Small intestine (tissue), 16 donors: ENCODE measurements around the gene ZNF556. TPM values are rescaled to one million over a fixed set of nuclear protein-coding genes. Genes with fewer than 3 reads are reported as not detected.

Experiments used
- DNase-seq, 2 donors: peaks; one replicate each; pipeline versions ENCODE4 v3.0.0 to v3.0.0-alpha.2; 2013
- FAIRE-seq: peaks from 2 replicates; lab custom pipeline; 2012; peaks lifted over from hg19 to GRCh38; lab: Jason Lieb, UNC
- H3K27ac ChIP-seq, 3 donors: one replicate each; pipeline ENCODE4 v1.5.1; 2013; ENCODE audit warnings: low read length in 2 of 3, mild to moderate bottlenecking in 2 of 3, control low read depth in 1 of 3, inconsistent platforms in 1 of 3, low read depth in 1 of 3, moderate library complexity in 1 of 3
- H3K27me3 ChIP-seq, 3 donors: one replicate each; pipeline ENCODE4 v1.6.1; 2013; ENCODE audit warnings: low read length in 3 of 3, inconsistent platforms in 1 of 3; ENCODE audit not compliant: control insufficient read depth in 3 of 3, insufficient read depth in 3 of 3
- H3K36me3 ChIP-seq, 3 donors: one replicate each; pipeline ENCODE4 v1.6.1; 2013; ENCODE audit warnings: low read length in 3 of 3, inconsistent platforms in 1 of 3, low read depth in 1 of 3, mild to moderate bottlenecking in 1 of 3, moderate library complexity in 1 of 3; ENCODE audit not compliant: control insufficient read depth in 3 of 3, insufficient read depth in 2 of 3
- H3K4me1 ChIP-seq, 3 donors: one replicate each; pipeline ENCODE4 v1.6.1; 2013; ENCODE audit warnings: low read length in 2 of 3, inconsistent platforms in 1 of 3, low read depth in 1 of 3, mild to moderate bottlenecking in 1 of 3, moderate library complexity in 1 of 3; ENCODE audit not compliant: control insufficient read depth in 3 of 3, insufficient read depth in 2 of 3
- H3K4me3 ChIP-seq, 3 donors: one replicate each; pipeline ENCODE4 v1.5.1; 2013; ENCODE audit warnings: low read length in 3 of 3, control low read depth in 1 of 3, inconsistent platforms in 1 of 3, low read depth in 1 of 3, mild to moderate bottlenecking in 1 of 3, moderate library complexity in 1 of 3
- H3K9me3 ChIP-seq, 2 donors: one replicate each; pipeline ENCODE4 v1.6.1; 2013; ENCODE audit warnings: low read depth in 1 of 2, low read length in 1 of 2; ENCODE audit not compliant: control insufficient read depth in 2 of 2, insufficient read depth in 1 of 2
- WGBS, 3 donors: extraction: QIAGEN DNeasy Blood & Tissue Kit; methylation state at CpG; one replicate each; pipeline ENCODE4 v1.1.7; 2013; 5-methylcytosine and 5-hydroxymethylcytosine counted together
- long read RNA-seq, 10 donors: transcript quantifications; one replicate each; lab custom pipeline, GENCODE V29; 2026
- polyA plus RNA-seq, 4 donors: library from polyadenylated mRNA; stranded (reverse) in 3 of 4; unstranded in 1 of 4; fragments of 200-250 nt in 3 of 4; fragments of 120-200 nt in 1 of 4; gene quantifications; one replicate each; pipeline versions ENCODE4 v1.2.1 to v1.2.3, GENCODE V29; 2013
- donor health status: healthy with polysubstance abuse.
- donor health status: control.
- donor health status: control.
- donor health status: Bipolar disorder and iron deficiency.
- donor health status: healthy.

The ZNF556 gene
- under 1 TPM in 2 of 4 donors, not detected in 2; 0.03 to 0.22 TPM for polyA plus RNA-seq
- long read RNA-seq, donor 1, result 0 reads
- long read RNA-seq, donor 2, result 0 reads
- long read RNA-seq, donor 3, result 0 reads
- long read RNA-seq, donor 4, result 0 reads
- long read RNA-seq, donor 5, result 0 reads
- long read RNA-seq, donor 6, result 0 reads
- long read RNA-seq, donor 7, result 0 reads
- long read RNA-seq, donor 8, result 0 reads
- long read RNA-seq, donor 9, result 0 reads
- long read RNA-seq, donor 10, result 0 reads

GRCh38 chr19:2867025-2867991 is at the start of gene ZNF556:
Gene ZNF556 (plus strand): TSS chr19:2867335. CDS start chr19:2867422, 87 bp downstream.
- H3K4me3 ChIP-seq, result no peak within 1 kb of the TSS
- no peaks in the 10 kb centered on the region for H3K36me3 ChIP-seq
- no peak for FAIRE-seq
- no peaks in the 10 kb centered on the region for H3K27me3 ChIP-seq
- no peaks in the 10 kb centered on the region for H3K4me1 ChIP-seq
- DNase-seq, result no peak
- H3K27ac ChIP-seq, result no peak within 1 kb of the TSS
- WGBS, 3 donors, result 86 to 89% (median 87%) methylated on average over 36 of the region's 36 CpGs
- peaks cover 0 to 30% of the 10 kb centered on the region in 2 donors for H3K9me3 ChIP-seq

GRCh38 chr19:2819540-2820111 is 47.5 kb upstream of the ZNF556 start, which contains the start of gene ZNF554:
Gene ZNF554 (plus strand): TSS chr19:2819868. CDS start chr19:2820072, 204 bp downstream.
- WGBS, 3 donors, result 0% methylated on average over 44 to 64 of the region's 64 CpGs
- Histone ChIP-seq H3K4me1 (peaks cover 0 to 4% (median 0%) of the 10 kb centered on the region in 3 donors), H3K9me3 (no peaks in the 10 kb centered on the region), H3K27ac (no peak within 1 kb of the TSS), H3K4me3 (peak within 1 kb of the TSS; percentile 76 to 93 (median 83)), H3K27me3 (no peaks in the 10 kb centered on the region), H3K36me3 (peaks cover 0 to 35% (median 5%) of the 10 kb centered on the region in 3 donors)
- FAIRE-seq, result no peak
- peak; percentile 93 to 98 for DNase-seq

DNA sequence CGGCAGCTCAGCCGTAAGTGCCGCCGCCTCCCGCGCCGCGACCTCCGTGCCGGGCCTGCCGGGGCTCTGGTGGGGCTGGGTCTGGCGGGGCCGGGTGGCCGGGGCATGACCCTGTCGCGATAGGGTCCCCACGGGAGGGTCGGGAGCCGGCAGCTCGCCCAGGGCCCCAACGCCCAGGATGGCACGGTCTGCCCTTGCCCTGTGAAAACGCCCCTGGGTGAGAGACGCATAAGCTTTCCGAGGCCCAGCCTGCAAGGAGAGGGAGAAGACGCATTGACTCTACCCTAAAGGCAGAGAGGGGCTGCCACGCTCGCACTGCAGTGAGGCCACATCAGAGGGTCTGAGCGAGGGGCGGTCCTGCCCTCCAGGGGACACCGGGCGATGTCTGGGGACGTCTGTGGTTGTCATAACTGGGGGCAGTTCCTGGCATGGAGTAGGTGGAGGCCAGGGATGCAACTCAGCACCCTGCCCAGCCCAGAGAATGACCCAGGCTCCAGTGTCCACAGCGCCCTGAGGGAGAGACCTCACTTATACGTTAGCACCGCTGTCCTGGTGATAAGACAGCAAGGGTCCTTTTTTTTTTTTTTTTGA is 46.9 kb upstream of the ZNF556 start:
- WGBS, 3 donors, result 2 to 5% (median 2%) methylated on average over 22 to 36 of the region's 36 CpGs
- DNase-seq, result no peak
- FAIRE-seq, result no peak
- H3K27me3 ChIP-seq, result no peaks in the 10 kb centered on the region
- H3K27ac ChIP-seq, result no peak overlapping the region
- H3K9me3 ChIP-seq, result peaks cover 0 to 2% of the 10 kb centered on the region in 2 donors
- H3K36me3 ChIP-seq, result peaks cover 0 to 30% (median 5%) of the 10 kb centered on the region in 3 donors
- peak overlapping the region; percentile 76 to 93 (median 83) for H3K4me3 ChIP-seq
- peaks cover 0 to 4% (median 0%) of the 10 kb centered on the region in 3 donors for H3K4me1 ChIP-seq

- H3K4me3 ChIP-seq, result no peak overlapping the region
- no peak overlapping the region for H3K27ac ChIP-seq
- H3K27me3 ChIP-seq, result no peaks in the 10 kb centered on the region
- peaks cover 0 to 34% (median 0%) of the 10 kb centered on the region in 3 donors for H3K36me3 ChIP-seq
- H3K9me3 ChIP-seq, result peaks cover 0 to 22% of the 10 kb centered on the region in 2 donors
- DNase-seq, result no peak
- no peak for FAIRE-seq
- H3K4me1 ChIP-seq, result peaks cover 0 to 4% (median 0%) of the 10 kb centered on the region in 3 donors
- 93 to 97% (median 94%) methylated on average over 5 of the region's 5 CpGs for WGBS, 3 donors
These were observed 44.3 kb upstream of the ZNF556 start for GRCh38 chr19:2822846-2823245.

- peaks cover 0 to 4% (median 0%) of the 10 kb centered on the region in 3 donors for H3K4me1 ChIP-seq
- FAIRE-seq, result no peak
- WGBS, 3 donors, result 79 to 93% (median 89%) methylated on average over 9 of the region's 9 CpGs
These were observed 43.5 kb upstream of the ZNF556 start for GRCh38 chr19:2823646-2824045.

DNA sequence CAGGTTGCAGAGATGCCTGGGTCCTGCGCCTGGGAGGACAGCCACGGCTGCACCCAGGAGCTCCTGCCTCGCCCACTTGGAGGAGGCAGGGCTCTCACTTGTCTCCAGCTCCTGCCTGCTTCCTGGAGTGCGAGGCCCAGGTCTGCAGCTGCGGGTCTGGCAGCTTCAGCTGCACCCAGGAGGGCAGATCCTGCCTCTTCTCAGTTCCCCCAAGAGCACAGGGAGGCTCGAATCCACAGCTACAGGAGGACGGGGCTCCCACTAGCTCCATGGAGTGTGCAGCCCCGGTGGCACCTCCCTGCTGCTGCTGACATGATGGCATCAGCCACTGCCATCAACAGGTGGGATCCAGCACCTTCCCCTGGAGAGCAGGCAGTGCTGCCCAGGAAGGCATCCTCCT is 43.0 kb upstream of the ZNF556 start:
- no peak overlapping the region for H3K27ac ChIP-seq
- WGBS, 3 donors, result 60 to 72% (median 68%) methylated on average over 8 of the region's 8 CpGs
- no peaks in the 10 kb centered on the region for H3K27me3 ChIP-seq
- no peak for FAIRE-seq
- H3K9me3 ChIP-seq, result peaks cover 0 to 28% of the 10 kb centered on the region in 2 donors
- no peak for DNase-seq
- H3K4me1 ChIP-seq, result peaks cover 0 to 4% (median 0%) of the 10 kb centered on the region in 3 donors
- H3K4me3 ChIP-seq, result no peak overlapping the region
- H3K36me3 ChIP-seq, result peaks cover 0 to 43% (median 3%) of the 10 kb centered on the region in 3 donors

More at GRCh38 chr19:2823646-2824045, 43.5 kb upstream of the ZNF556 start:
- H3K9me3 ChIP-seq, result peaks cover 0 to 27% of the 10 kb centered on the region in 2 donors
- no peak overlapping the region for H3K27ac ChIP-seq
- no peak for DNase-seq
- H3K36me3 ChIP-seq, result peaks cover 0 to 42% (median 3%) of the 10 kb centered on the region in 3 donors
- H3K27me3 ChIP-seq, result no peaks in the 10 kb centered on the region
- no peak overlapping the region for H3K4me3 ChIP-seq

- no peak overlapping the region for H3K27ac ChIP-seq
- WGBS, 3 donors, result 89 to 98% (median 92%) methylated on average over 2 of the region's 2 CpGs
These were observed 40.1 kb upstream of the ZNF556 start for GRCh38 chr19:2827022-2827421.

More at GRCh38 chr19:2827022-2827421, 40.1 kb upstream of the ZNF556 start:
- DNase-seq (no peak), FAIRE-seq (no peak)
- H3K36me3 ChIP-seq, result peaks cover 0 to 45% (median 3%) of the 10 kb centered on the region in 3 donors
- no peak overlapping the region for H3K4me3 ChIP-seq
- H3K9me3 ChIP-seq, result peaks cover 0 to 47% of the 10 kb centered on the region in 2 donors
- H3K27me3 ChIP-seq, result no peaks in the 10 kb centered on the region
- H3K4me1 ChIP-seq, result no peaks in the 10 kb centered on the region
